GM21786 (cell line): ENCODE measurements around the gene ADAM29.
"Not testable (repeated sequence)": the region's sequence is repeated elsewhere in the genome, so short reads cannot be mapped to it uniquely, and the experiment has no call there.

Source experiments
- ATAC-seq: cut with Tn5 transposase; IDR thresholded peaks from one replicate; pipeline ENCODE4 v1.9.1; 2021; ENCODE audit not compliant: unreplicated experiment

Gene ADAM29

GRCh38 chr4:174946246-174946645, 28.1 kb downstream of the ADAM29 start:
- peak; percentile 62 for ATAC-seq

GRCh38 chr4:174948826-174949225, 30.7 kb downstream of the ADAM29 start:
- ATAC-seq, result no peak

- no peak for ATAC-seq
Measured at GRCh38 chr4:174972911-174973310, 54.8 kb downstream of the ADAM29 start.

- no peak for ATAC-seq
Measured at GRCh38 chr4:174973336-174973735, 55.2 kb downstream of the ADAM29 start.

- no peak for ATAC-seq
Measured at GRCh38 chr4:174983128-174983750, 65.1 kb downstream of the ADAM29 start.

GRCh38 chr4:174983870-174984269, 65.7 kb downstream of the ADAM29 start:
- ATAC-seq, result not testable (repeated sequence)

GRCh38 chr4:174989791-174990190, 71.6 kb downstream of the ADAM29 start:
- ATAC-seq, result no peak

- ATAC-seq, result no peak
Measured at GRCh38 chr4:174993916-174994315, 75.8 kb downstream of the ADAM29 start.

- peak; percentile 45 for ATAC-seq
Measured at GRCh38 chr4:174996079-174996478, 77.9 kb downstream of the ADAM29 start.

GRCh38 chr4:174999407-174999806, 81.2 kb downstream of the ADAM29 start:
- no peak for ATAC-seq

- no peak for ATAC-seq
Measured at GRCh38 chr4:175017751-175018150, 99.6 kb downstream of the ADAM29 start.

- ATAC-seq, result not testable (repeated sequence)
Measured at GRCh38 chr4:175019447-175019846, 101.3 kb downstream of the ADAM29 start.
